Gastrocnemius medialis (tissue), 4 donors: ENCODE data around the gene TEX55.

Experiments used
- POLR2A ChIP-seq, 2 donors: fragments of 450-650 bp; IDR thresholded peaks; one replicate each; pipeline ENCODE4 v1.6.1; 2017; ENCODE audit warnings: antibody characterized with exemption in 2 of 2, mild to moderate bottlenecking in 2 of 2, moderate library complexity in 2 of 2
- TF ChIP-seq, protein P1 (sequence below), 5 experiments: fragments of 450-650 bp in 3 of 5; fragments of 200-600 bp in 2 of 5; sonication (generic) in 2 of 5; IDR thresholded peaks in 4 of 5; conservative IDR thresholded peaks in 1 of 5; 1 replicate in 4 of 5; 2 replicates in 1 of 5; pipeline ENCODE4 v1.5.1; 2016 to 2019; ENCODE audit warnings: antibody characterized with exemption in 5 of 5, mild to moderate bottlenecking in 3 of 5, moderate library complexity in 3 of 5

GRCh38 chr3:119195911-119196310 is 49.9 kb downstream of the TEX55 start:
- TF ChIP-seq, protein P1, sequence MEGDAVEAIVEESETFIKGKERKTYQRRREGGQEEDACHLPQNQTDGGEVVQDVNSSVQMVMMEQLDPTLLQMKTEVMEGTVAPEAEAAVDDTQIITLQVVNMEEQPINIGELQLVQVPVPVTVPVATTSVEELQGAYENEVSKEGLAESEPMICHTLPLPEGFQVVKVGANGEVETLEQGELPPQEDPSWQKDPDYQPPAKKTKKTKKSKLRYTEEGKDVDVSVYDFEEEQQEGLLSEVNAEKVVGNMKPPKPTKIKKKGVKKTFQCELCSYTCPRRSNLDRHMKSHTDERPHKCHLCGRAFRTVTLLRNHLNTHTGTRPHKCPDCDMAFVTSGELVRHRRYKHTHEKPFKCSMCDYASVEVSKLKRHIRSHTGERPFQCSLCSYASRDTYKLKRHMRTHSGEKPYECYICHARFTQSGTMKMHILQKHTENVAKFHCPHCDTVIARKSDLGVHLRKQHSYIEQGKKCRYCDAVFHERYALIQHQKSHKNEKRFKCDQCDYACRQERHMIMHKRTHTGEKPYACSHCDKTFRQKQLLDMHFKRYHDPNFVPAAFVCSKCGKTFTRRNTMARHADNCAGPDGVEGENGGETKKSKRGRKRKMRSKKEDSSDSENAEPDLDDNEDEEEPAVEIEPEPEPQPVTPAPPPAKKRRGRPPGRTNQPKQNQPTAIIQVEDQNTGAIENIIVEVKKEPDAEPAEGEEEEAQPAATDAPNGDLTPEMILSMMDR (IDR thresholded peaks at IDR 0.05 in 4 of 5, conservative IDR thresholded peaks at IDR 0.05 in 1 of 5): no peak
- no peak for TF ChIP-seq POLR2A (IDR thresholded peaks at IDR 0.05)
